DMS53 (cell line): ENCODE data around the gene TRIM25.

ENCODE experiments used
- DNase-seq: peaks from one replicate; lab custom pipeline; 2025; lab: John Stamatoyannopoulos, UW

TRIM25 gene

GRCh38 chr17:56926704-56927103, 12.9 kb upstream of the TRIM25 start:
- peak; percentile 1 for DNase-seq

- no peak for DNase-seq
These were observed 12.4 kb upstream of the TRIM25 start for GRCh38 chr17:56926270-56926669.

GRCh38 chr17:56925088-56925487, 11.2 kb upstream of the TRIM25 start:
- DNase-seq, result no peak

GRCh38 chr17:56919717-56920116, 5.9 kb upstream of the TRIM25 start:
- no peak for DNase-seq

GRCh38 chr17:56918916-56919315, 5.1 kb upstream of the TRIM25 start:
- no peak for DNase-seq

GRCh38 chr17:56917559-56918296, 3.9 kb upstream of the TRIM25 start:
- DNase-seq, result no peak

GRCh38 chr17:56914581-56915273, 878 bp upstream of the TRIM25 start:
- no peak for DNase-seq

- peak; percentile 77 for DNase-seq
These were observed 439 bp downstream of the TRIM25 start for GRCh38 chr17:56913353-56913866.

GRCh38 chr17:56913000-56913311, 893 bp downstream of the TRIM25 start:
- no peak for DNase-seq

- DNase-seq, result no peak
These were observed 1.5 kb downstream of the TRIM25 start for GRCh38 chr17:56912105-56912999.

- DNase-seq, result no peak
These were observed 3.2 kb downstream of the TRIM25 start for GRCh38 chr17:56910509-56911235.

- DNase-seq, result no peak
These were observed 3.9 kb downstream of the TRIM25 start for GRCh38 chr17:56909742-56910508.

GRCh38 chr17:56908001-56908542, 5.8 kb downstream of the TRIM25 start:
- peak; percentile 7 for DNase-seq

GRCh38 chr17:56903560-56903959, 10.3 kb downstream of the TRIM25 start:
- no peak for DNase-seq

- no peak for DNase-seq
These were observed 11.5 kb downstream of the TRIM25 start for GRCh38 chr17:56902348-56902747.

GRCh38 chr17:56899403-56899802, 14.4 kb downstream of the TRIM25 start:
- DNase-seq, result no peak

GRCh38 chr17:56898874-56899273, 15.0 kb downstream of the TRIM25 start:
- no peak for DNase-seq

- no peak for DNase-seq
These were observed 16.0 kb downstream of the TRIM25 start for GRCh38 chr17:56897646-56898424.

- no peak for DNase-seq
These were observed 16.9 kb downstream of the TRIM25 start for GRCh38 chr17:56896968-56897359.
